Activated B cell treated with CpG ODN at 0.5 μM for 24 hours (primary cell): ENCODE results near the gene PRKACA. TPM values are rescaled to one million over a fixed set of nuclear protein-coding genes. Genes with fewer than 3 reads are reported as not detected.

ENCODE experiments used
- ATAC-seq: fragments of 200-7000 bp; cut with Tn5 transposase; one replicate; pipeline ENCODE4 v1.10.0; 2021; ENCODE audit warnings: low read depth, mild to moderate bottlenecking, moderate library complexity
- CTCF ChIA-PET: fragments of 350-600 bp; sonication (Branson Sonifier 250); formaldehyde crosslinking; loops from one replicate; lab custom pipeline; 2021; ENCODE audit warnings: antibody characterized with exemption; lab: Charles Lee
- POLR2A ChIA-PET: fragments of 350-600 bp; sonication (Branson Sonifier 250); formaldehyde crosslinking; loops from one replicate; lab custom pipeline; 2021; ENCODE audit warnings: antibody characterized with exemption; lab: Charles Lee
- DNase-seq: peaks from one replicate; pipeline ENCODE4 v3.0.0; 2022
- H3K27ac Mint-ChIP-seq: one replicate; pipeline ENCODE4 v1.8.0; 2020; ENCODE audit warnings: mixed read lengths
- H3K27me3 Mint-ChIP-seq: one replicate; pipeline ENCODE4 v1.8.0; 2021; ENCODE audit warnings: mixed read lengths
- H3K36me3 Mint-ChIP-seq: one replicate; pipeline ENCODE4 v1.8.0; 2021; ENCODE audit warnings: low read depth, mixed read lengths
- H3K4me1 Mint-ChIP-seq: one replicate; pipeline ENCODE4 v1.8.0; 2021; ENCODE audit warnings: mixed read lengths
- H3K4me3 Mint-ChIP-seq: one replicate; pipeline ENCODE4 v1.8.0; 2020; ENCODE audit warnings: mild to moderate bottlenecking, mixed read lengths
- H3K9me3 Mint-ChIP-seq: one replicate; pipeline ENCODE4 v1.8.0; 2020; ENCODE audit warnings: mixed read lengths
- CTCF ChIP-seq: fragments of 200-600 bp; IDR thresholded peaks from one replicate; pipeline ENCODE4 v1.8.0; 2022; ENCODE audit warnings: antibody characterized with exemption, mild to moderate bottlenecking
- intact Hi-C: fragments of 100-400 bp; cut with micrococcal nuclease; formaldehyde crosslinking; loops from one replicate; pipeline ENCODE4 v1.15.1; 2024
- total RNA-seq: library from RNA; stranded (reverse); gene quantifications from 2 replicates; pipeline ENCODE4 v1.2.3, GENCODE V29; 2022

The PRKACA gene
- total RNA-seq, 1 donor from 2014 or later, result 43.7 TPM

- POLR2A ChIA-PET, result interaction anchor here (1.1 kb wide), 1 partner anchor 16 kb away, joined by 5 read pairs; the partner anchor contains the start of gene ASF1B
- TF ChIP-seq CTCF, result no peak
- H3K9me3 Mint-ChIP-seq, result no peaks in the 10 kb centered on the region
- peaks cover 26% of the 10 kb centered on the region for H3K4me1 Mint-ChIP-seq
- DNase-seq (no peak), ATAC-seq (no peak)
- CTCF ChIA-PET, result no interaction called here
- no peaks in the 10 kb centered on the region for H3K27me3 Mint-ChIP-seq
- H3K36me3 Mint-ChIP-seq, result peaks cover 1% of the 10 kb centered on the region
- intact Hi-C loops, result no loop called here
- no peak overlapping the region for H3K27ac Mint-ChIP-seq
- H3K4me3 Mint-ChIP-seq, result no peak overlapping the region
Observed at GRCh38 chr19:14120497-14120780, 2.9 kb upstream of the PRKACA start.

- ChIA-PET POLR2A (no interaction called here), CTCF (no interaction called here)
- Mint-ChIP-seq H3K27me3 (no peaks in the 10 kb centered on the region), H3K36me3 (peaks cover 1% of the 10 kb centered on the region), H3K4me1 (peaks cover 32% of the 10 kb centered on the region), H3K9me3 (no peaks in the 10 kb centered on the region), H3K27ac (no peak overlapping the region), H3K4me3 (no peak overlapping the region)
- no peak for ATAC-seq
- TF ChIP-seq CTCF, result no peak
- no peak for DNase-seq
- intact Hi-C loops, result loop anchor here (10.0 kb wide), 1 partner anchor 325 kb away; the partner anchor contains the start of gene ZSWIM4
Observed at GRCh38 chr19:14119644-14120496, 2.3 kb upstream of the PRKACA start.

GRCh38 chr19:14119146-14119545 is 1.6 kb upstream of the PRKACA start:
- ATAC-seq, result no peak
- intact Hi-C loops, result loop anchor here (10.0 kb wide), 1 partner anchor 324 kb away; the partner anchor contains the start of gene ZSWIM4
- H3K27me3 Mint-ChIP-seq, result no peaks in the 10 kb centered on the region
- no peaks in the 10 kb centered on the region for H3K9me3 Mint-ChIP-seq
- H3K36me3 Mint-ChIP-seq, result peaks cover 1% of the 10 kb centered on the region
- peak overlapping the region; percentile 85 for H3K4me3 Mint-ChIP-seq
- H3K4me1 Mint-ChIP-seq, result peaks cover 38% of the 10 kb centered on the region
- DNase-seq, result no peak
- ChIA-PET POLR2A (no interaction called here), CTCF (no interaction called here)
- TF ChIP-seq CTCF, result no peak
- H3K27ac Mint-ChIP-seq, result peak overlapping the region; percentile 68

GRCh38 chr19:14118165-14119051 is 846 bp upstream of the PRKACA start:
- peaks cover 1% of the 10 kb centered on the region for H3K36me3 Mint-ChIP-seq
- ChIA-PET POLR2A (interaction anchor here (0.6 to 2.0 kb wide), 11 partner anchors 18 to 966 kb away, joined by 3 to 8 read pairs (median 5); partner anchors contain the start of gene ASF1B), CTCF (interaction anchor here (1.1 kb wide), 1 partner anchor 18 kb away, joined by 4 read pairs; the partner anchor contains the start of gene ASF1B)
- H3K27me3 Mint-ChIP-seq, result no peaks in the 10 kb centered on the region
- peaks cover 42% of the 10 kb centered on the region for H3K4me1 Mint-ChIP-seq
- H3K4me3 Mint-ChIP-seq, result peak overlapping the region; percentile 85
- no peak for TF ChIP-seq CTCF
- intact Hi-C loops, result loop anchor here (10.0 kb wide), 1 partner anchor 324 kb away; the partner anchor contains the start of gene ZSWIM4
- peak; percentile 25 for DNase-seq
- no peaks in the 10 kb centered on the region for H3K9me3 Mint-ChIP-seq
- ATAC-seq, result no peak
- peak overlapping the region; percentile 68 for H3K27ac Mint-ChIP-seq
